Embryonic facial prominence (tissue), 1 donor: Measurements from ENCODE around the gene CLCN6.
"Not testable (repeated sequence)": the region's sequence is repeated elsewhere in the genome, so short reads cannot be mapped to it uniquely, and the experiment has no call there.

ENCODE experiments used
- DNase-seq: peaks from one replicate; pipeline ENCODE4 v3.0.0-alpha.2; 2016; ENCODE audit errors: extremely low spot score

The CLCN6 gene

GRCh38 chr1:11796036-11796828, 9.8 kb upstream of the CLCN6 start:
- DNase-seq, result no peak

GRCh38 chr1:11797525-11798216, 8.3 kb upstream of the CLCN6 start:
- DNase-seq, result no peak

DNA sequence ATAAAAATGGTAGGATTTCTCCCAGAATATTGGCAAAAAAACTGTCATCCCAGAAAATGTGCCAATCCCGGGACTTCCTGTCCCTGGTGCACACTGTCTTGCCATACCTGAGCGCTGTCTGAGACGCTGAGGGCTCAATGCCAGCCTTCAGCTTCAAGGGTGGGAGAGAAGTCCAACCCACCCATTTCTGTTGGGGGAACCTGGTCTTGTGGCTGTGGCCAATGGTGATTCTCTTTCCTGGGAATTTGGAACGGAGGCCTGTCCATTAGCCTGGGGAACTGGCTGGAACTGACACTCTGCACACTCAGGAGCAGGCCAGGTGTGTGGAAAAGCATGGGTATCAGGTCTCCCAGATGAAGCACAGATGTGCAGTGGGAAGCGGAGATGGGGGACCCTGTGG, 6.9 kb upstream of the CLCN6 start:
- DNase-seq, result no peak

- no peak for DNase-seq
Measured at GRCh38 chr1:11799896-11800295, 6.1 kb upstream of the CLCN6 start.

GRCh38 chr1:11800391-11800755, 5.6 kb upstream of the CLCN6 start:
- no peak for DNase-seq

DNA sequence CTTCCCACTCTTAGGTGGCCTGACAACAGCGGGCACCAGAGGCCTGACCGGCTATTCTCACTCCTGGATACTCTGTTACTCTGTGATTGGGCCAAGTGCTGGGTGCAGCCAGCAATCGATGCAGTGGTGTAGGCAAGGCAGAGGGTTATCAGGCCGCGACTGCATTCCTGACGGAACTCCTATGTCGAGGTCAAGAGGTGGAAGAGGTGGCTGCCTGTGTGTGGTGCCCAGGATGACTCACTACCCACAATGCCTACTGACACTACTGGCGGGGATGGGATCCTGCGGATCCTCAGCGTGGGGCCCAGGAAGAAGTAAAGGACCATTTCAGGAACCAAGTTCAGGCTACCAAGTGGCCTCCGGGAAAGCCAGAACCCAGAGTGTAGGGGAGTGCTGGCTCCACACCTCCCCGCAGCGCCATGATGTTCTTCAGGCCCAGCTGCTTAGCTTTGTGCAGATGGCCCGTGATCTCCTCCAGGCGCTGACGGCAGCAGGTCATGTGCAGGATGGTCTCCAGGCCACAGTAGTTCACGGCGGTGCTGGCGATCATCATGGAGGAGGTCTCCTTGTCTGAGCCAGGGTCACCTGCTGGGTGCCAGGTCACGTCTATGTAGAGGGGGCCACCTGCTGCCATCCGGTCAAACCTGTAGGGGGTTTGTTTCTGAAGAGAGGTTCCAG, 5.1 kb upstream of the CLCN6 start:
- no peak for DNase-seq

DNA sequence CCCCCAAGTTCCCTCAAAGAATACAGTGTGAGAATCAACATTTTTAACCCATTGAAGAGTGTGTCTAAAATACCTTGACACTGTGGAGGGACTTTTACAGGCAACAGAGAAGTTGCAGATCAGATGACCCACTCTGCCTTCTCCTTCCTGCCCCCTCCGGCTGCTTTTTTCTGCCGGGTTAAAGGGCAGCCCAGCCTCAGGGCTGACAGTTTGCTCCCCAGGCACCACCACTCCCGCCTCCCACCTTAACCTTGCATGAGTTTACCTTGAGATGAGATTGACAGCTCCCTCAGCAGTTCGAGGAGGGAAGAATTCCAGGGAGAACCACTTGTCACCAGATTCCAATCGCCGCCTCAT, 3.4 kb upstream of the CLCN6 start:
- no peak for DNase-seq

GRCh38 chr1:11802973-11803885, 2.8 kb upstream of the CLCN6 start:
- DNase-seq, result peak; percentile 82

DNA sequence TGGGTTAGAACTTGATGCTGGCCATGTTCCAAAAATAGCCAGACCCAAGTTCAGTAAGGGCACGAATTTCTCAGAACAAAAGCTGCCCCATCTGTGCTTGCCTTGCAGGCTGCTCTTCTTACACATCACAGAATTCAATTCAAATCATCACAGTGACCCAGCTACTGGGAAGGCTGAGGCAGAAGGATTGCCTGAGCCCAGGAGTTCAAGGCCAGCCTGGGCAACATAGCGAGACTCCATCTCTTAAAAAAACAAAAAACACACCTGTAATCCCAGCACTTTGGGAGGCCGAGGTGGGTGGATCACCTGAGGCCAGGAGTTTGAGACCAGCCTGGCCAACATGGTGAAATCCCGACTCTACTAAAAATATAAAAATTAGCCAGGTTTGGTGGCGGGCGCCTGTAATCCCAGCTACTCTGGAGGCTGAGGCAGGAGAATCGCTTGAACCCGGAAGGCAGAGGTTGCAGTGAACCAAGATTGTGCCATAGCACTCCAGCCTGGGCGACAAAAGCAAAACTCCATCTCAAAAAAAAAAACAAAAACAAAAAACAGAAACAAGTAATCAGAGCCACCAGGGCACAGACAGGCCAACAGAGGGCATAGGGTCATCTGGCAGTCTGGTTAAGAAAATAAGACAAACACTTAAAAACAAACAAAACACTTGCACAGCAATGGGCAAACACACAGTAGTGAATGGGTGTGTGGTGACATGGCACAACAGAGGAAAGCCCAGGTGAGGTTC, 1.9 kb upstream of the CLCN6 start:
- DNase-seq, result not testable (repeated sequence)

- DNase-seq, result no peak
Measured at GRCh38 chr1:11804666-11805421, 1.1 kb upstream of the CLCN6 start.

- no peak for DNase-seq
Measured at GRCh38 chr1:11806307-11806936, 431 bp downstream of the CLCN6 start.

DNA sequence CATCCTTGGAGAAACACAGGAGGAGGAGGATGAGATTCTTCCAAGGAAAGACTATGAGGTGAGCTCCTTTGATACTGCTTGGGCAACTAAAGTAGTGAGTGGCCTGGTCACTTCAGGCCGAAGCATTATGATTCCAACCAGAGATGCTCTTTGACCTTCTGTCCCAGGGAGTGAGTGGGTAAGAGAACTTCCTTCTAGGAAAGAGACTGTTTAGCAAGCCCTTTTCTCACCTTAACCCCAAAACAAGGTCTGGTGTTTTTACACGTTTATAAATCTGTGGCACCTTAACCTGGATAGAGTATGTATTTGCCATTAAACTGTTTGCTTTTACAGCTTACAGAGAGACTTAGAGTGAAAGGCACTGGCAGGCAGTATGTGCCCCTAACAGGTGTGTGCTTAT, 1.1 kb downstream of the CLCN6 start:
- no peak for DNase-seq

- no peak for DNase-seq
Measured at GRCh38 chr1:11813021-11813420, 7.0 kb downstream of the CLCN6 start.

GRCh38 chr1:11817192-11817591, 11.2 kb downstream of the CLCN6 start:
- no peak for DNase-seq

- DNase-seq, result no peak
Measured at GRCh38 chr1:11822091-11822490, 16.1 kb downstream of the CLCN6 start.

- no peak for DNase-seq
Measured at GRCh38 chr1:11823366-11824137, 17.6 kb downstream of the CLCN6 start.

- no peak for DNase-seq
Measured at GRCh38 chr1:11825131-11825530, 19.1 kb downstream of the CLCN6 start.

DNA sequence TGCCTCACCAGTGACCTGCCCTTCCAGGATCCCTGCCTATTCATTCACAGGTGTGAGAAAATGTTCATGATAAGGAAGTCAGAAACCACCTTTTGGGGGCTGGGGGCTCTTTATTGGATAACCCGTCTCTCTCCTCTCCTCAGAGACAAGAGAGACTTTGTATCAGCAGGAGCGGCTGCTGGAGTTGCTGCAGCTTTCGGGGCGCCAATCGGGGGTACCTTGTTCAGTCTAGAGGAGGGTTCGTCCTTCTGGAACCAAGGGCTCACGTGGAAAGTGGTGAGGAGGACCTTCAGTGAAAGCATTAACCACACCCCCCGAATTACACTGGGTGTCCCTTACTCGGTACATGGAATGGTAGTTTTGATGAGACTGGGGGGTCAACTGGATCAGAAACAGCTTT, 21.0 kb downstream of the CLCN6 start:
- DNase-seq, result no peak

- DNase-seq, result no peak
Measured at GRCh38 chr1:11828511-11828910, 22.5 kb downstream of the CLCN6 start.
